Psoas muscle (tissue), 8 donors: ENCODE data around the gene SYT2. TPM values are rescaled to one million over a fixed set of nuclear protein-coding genes. Genes with fewer than 3 reads are reported as not detected.
"Not testable (repeated sequence)": the region's sequence is repeated elsewhere in the genome, so short reads cannot be mapped to it uniquely, and the experiment has no call there.

Experiments
- ATAC-seq, 4 donors: fragments of 200-7000 bp; cut with Tn5 transposase; one replicate each; pipeline ENCODE4 v1.9.1; 2020; ENCODE audit warnings: moderate library complexity in 3 of 4, mild to moderate bottlenecking in 2 of 4
- DNase-seq, 2 donors: peaks; one replicate each; pipeline ENCODE4 v3.0.0-alpha.2; 2020
- H3K27ac ChIP-seq: fragments of 200-600 bp; one replicate; pipeline ENCODE4 v1.8.0; 2022
- H3K27me3 ChIP-seq, 3 donors: fragments of 200-600 bp in 1 of 3; one replicate each; pipeline versions ENCODE4 v1.6.1 to v1.8.0; 2013 to 2022; ENCODE audit warnings: low read length in 2 of 3, mild to moderate bottlenecking in 2 of 3, moderate library complexity in 1 of 3; ENCODE audit not compliant: insufficient read depth in 3 of 3
- H3K36me3 ChIP-seq, 2 donors: fragments of 200-600 bp in 1 of 2; one replicate each; pipeline versions ENCODE4 v1.6.1 to v1.8.0; 2013 to 2022; ENCODE audit warnings: low read depth in 1 of 2, mild to moderate bottlenecking in 1 of 2, moderate library complexity in 1 of 2; ENCODE audit not compliant: insufficient read depth in 1 of 2
- H3K4me1 ChIP-seq: fragments of 200-600 bp; one replicate; pipeline ENCODE4 v1.8.0; 2022
- H3K4me3 ChIP-seq: fragments of 200-600 bp; one replicate; pipeline ENCODE4 v1.8.0; 2022; ENCODE audit warnings: mild to moderate bottlenecking
- H3K9me3 ChIP-seq: fragments of 200-600 bp; one replicate; pipeline ENCODE4 v1.8.0; 2022
- WGBS, 3 donors: extraction: QIAGEN DNeasy Blood & Tissue Kit; methylation state at CpG; one replicate each; pipeline versions ENCODE4 v1.1.6 to v1.1.7; 2013; 5-methylcytosine and 5-hydroxymethylcytosine counted together
- intact Hi-C, 2 donors: fragments of 100-400 bp; cut with DNase I; formaldehyde crosslinking; loops; one replicate each; pipeline versions ENCODE4 v1.11.0 to v1.14.2; 2022
- polyA plus RNA-seq, 3 donors: library from polyadenylated mRNA; stranded (reverse); fragments of 200-250 nt; gene quantifications; one replicate each; pipeline ENCODE4 v1.2.3, GENCODE V29; 2013
- total RNA-seq, 4 donors: library from RNA; stranded (reverse); fragmentation: NEBNext Ultra II Directional in 2 of 4; extraction: Animal tissue kit (Norgen Biotek cat#: 25700) in 2 of 4; gene quantifications; one replicate each; pipeline versions ENCODE4 v1.2.1 to v1.2.4, GENCODE V29; 2021 to 2023
- TF ChIP-seq, protein P1 (sequence below): fragments of 200-600 bp; IDR thresholded peaks from one replicate; pipeline ENCODE4 v1.8.0; 2022; ENCODE audit warnings: antibody characterized with exemption
- donor health status: healthy with polysubstance abuse.
- donor health status: DM: no; HTN: no; CAD: no; lungs with moderate emphysema.
- donor health status: Bipolar disorder and iron deficiency.
- donor health status: healthy.
- donor health status: DM: yes; HTN: yes; CAD: no.
- donor health status: DM: no; HTN: no; CAD: no.
- donor health status: DM: no; HTN: no; CAD: no.
- donor health status: DM: yes; HTN: yes; CAD: no.

SYT2 gene
- total and polyA plus RNA-seq, 7 donors, result 0.01 to 0.02 TPM; not detected in 5

DNA sequence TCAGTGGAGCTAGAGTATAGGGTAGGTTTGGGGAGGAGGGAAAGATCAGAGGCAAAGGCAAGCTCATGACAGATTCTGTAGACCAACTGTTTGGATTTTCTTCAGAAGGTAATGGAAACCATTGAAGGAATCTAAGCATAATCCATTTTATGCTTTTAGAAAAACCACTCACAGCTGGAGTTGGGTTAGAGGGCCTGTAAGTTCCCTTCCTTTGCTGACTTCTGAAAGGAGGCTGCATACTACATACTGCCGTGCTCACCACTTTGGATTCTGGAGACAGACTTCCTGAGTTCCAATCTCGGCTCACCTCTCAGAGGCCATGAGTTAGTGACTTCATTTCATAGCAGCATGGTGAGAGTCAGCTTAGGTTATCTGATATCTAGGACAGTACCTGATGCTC lies 6.4 kb upstream of the SYT2 start:
- TF ChIP-seq, protein P1, sequence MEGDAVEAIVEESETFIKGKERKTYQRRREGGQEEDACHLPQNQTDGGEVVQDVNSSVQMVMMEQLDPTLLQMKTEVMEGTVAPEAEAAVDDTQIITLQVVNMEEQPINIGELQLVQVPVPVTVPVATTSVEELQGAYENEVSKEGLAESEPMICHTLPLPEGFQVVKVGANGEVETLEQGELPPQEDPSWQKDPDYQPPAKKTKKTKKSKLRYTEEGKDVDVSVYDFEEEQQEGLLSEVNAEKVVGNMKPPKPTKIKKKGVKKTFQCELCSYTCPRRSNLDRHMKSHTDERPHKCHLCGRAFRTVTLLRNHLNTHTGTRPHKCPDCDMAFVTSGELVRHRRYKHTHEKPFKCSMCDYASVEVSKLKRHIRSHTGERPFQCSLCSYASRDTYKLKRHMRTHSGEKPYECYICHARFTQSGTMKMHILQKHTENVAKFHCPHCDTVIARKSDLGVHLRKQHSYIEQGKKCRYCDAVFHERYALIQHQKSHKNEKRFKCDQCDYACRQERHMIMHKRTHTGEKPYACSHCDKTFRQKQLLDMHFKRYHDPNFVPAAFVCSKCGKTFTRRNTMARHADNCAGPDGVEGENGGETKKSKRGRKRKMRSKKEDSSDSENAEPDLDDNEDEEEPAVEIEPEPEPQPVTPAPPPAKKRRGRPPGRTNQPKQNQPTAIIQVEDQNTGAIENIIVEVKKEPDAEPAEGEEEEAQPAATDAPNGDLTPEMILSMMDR, result no peak
- no peak overlapping the region for H3K4me3 ChIP-seq
- H3K4me1 ChIP-seq, result no peaks in the 10 kb centered on the region
- H3K27ac ChIP-seq, result no peak overlapping the region
- WGBS, 3 donors, result 31 to 52% (median 38%) methylated on average over 2 of the region's 2 CpGs
- H3K36me3 ChIP-seq, result no peaks in the 10 kb centered on the region
- no peak for DNase-seq
- no peaks in the 10 kb centered on the region for H3K9me3 ChIP-seq
- intact Hi-C loops, result loop anchor here (5.0 to 10.0 kb wide), 5 partner anchors 139 to 534 kb away; partner anchors contain the start of gene UBE2T (in 1 of the 2)
- peaks cover 0 to 8% (median 1%) of the 10 kb centered on the region in 3 donors for H3K27me3 ChIP-seq
- ATAC-seq, result peak in 3 of 4 donors; percentile 26 to 60 (median 35)

DNA sequence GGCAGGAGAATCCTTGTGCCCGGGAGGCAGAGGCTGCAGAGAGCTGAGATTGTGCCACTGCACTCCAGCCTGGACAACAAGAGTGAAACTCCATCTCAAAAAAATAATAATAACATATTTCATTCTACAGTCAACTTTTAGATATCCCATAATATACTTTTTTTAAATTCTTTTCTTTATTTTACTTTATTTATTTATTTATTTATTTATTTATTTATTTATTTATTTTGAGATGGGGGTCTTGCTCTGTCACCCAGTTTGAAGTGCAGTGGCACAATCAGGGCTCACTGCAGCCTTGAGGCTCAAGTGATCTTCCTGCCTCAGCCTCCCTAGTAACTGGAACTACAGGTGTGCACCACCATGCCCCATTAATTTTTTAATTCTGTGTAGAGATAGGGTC lies 3.9 kb upstream of the SYT2 start:
- not testable (repeated sequence) for H3K4me3 ChIP-seq, H3K36me3 ChIP-seq, H3K9me3 ChIP-seq, DNase-seq, ATAC-seq, H3K27ac ChIP-seq
- H3K4me1 ChIP-seq, result peaks cover 11% of the 10 kb centered on the region
- WGBS, 3 donors, result 96 to 100% (median 100%) methylated on average over 1 of the region's 1 CpG
- peaks cover 0 to 26% (median 17%) of the 10 kb centered on the region in 3 donors for H3K27me3 ChIP-seq
- intact Hi-C loops, result loop anchor here in 1 of 2 donors (10.0 kb wide), 1 partner anchor 389 kb away; no protein-coding TSS in a partner anchor

DNA sequence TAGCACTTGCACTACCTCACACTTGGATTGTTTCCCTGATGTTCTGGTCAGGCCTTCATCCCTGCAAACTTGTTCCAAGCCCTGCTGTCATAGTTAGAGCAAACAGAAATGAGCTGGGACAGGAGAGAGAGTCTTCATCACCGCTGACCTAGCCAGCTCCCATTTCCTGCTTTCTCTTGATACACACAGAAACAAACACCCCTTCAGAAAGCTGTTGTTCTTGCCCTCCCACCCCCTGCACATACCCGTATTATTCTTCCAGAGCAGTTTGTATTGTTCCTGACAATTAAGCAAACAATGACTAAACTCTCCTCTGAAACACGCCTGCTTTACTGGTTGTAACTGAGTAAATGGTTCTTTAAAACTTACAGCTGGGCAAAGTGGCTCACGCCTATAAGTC lies 2.9 kb upstream of the SYT2 start:
- no peak for DNase-seq
- Histone ChIP-seq H3K36me3 (no peaks in the 10 kb centered on the region), H3K27me3 (peaks cover 0 to 37% (median 19%) of the 10 kb centered on the region in 3 donors), H3K4me1 (peaks cover 11% of the 10 kb centered on the region), H3K4me3 (no peak overlapping the region), H3K9me3 (no peaks in the 10 kb centered on the region), H3K27ac (no peak overlapping the region)
- 56 to 62% (median 60%) methylated on average over 4 of the region's 4 CpGs for WGBS, 3 donors
- intact Hi-C loops, result loop anchor here in 1 of 2 donors (10.0 kb wide), 1 partner anchor 388 kb away; no protein-coding TSS in a partner anchor
- TF ChIP-seq, protein P1, result no peak
- ATAC-seq, result no peak

DNA sequence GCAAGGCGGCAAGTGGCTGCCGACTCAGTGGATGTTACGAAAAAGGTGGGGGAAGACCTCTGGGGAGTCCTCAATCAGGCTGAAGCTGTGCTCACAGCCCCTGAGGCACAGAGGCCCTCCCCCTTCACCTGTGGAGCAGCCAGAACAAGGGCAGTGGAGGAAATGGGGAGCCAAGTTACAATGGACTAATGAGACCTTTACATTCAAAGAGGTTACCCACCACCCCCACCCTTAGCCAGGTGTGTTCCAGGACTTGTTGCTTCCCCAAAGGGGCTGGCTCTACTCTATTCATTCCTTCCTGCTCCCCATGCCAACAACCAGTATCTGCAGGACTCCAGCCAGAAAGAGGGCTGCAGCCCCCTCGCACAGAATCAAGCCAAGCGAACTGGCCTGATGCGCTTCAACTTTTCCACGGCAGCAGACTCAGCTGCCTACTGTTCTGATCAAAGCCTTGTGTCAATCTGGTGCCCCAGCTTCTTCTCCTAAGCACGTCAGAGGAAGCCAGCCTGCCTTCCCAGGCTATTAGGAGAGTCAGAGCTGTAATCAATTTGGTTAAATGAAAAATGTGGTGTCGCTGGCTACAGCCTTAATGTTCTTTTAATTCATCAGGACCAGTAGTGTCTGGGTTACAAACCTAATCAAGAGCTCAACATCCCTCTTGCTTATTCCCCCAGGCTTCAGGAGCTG lies 1.8 kb upstream of the SYT2 start:
- intact Hi-C loops, result loop anchor here in 1 of 2 donors (10.0 kb wide), 1 partner anchor 387 kb away; no protein-coding TSS in a partner anchor

More for the DNA sequence above, 1.8 kb upstream of the SYT2 start:
- no peak for DNase-seq
- ATAC-seq, result no peak
- 67% methylated on average over 9 of the region's 9 CpGs for WGBS, 3 donors
- Histone ChIP-seq H3K9me3 (no peaks in the 10 kb centered on the region), H3K36me3 (no peaks in the 10 kb centered on the region), H3K27me3 (peaks cover 0 to 47% (median 20%) of the 10 kb centered on the region in 3 donors), H3K4me3 (no peak overlapping the region), H3K27ac (no peak overlapping the region), H3K4me1 (peaks cover 11% of the 10 kb centered on the region)
- TF ChIP-seq, protein P1, result no peak
